ENCODE results near the gene ZFP36L1.

DNA sequence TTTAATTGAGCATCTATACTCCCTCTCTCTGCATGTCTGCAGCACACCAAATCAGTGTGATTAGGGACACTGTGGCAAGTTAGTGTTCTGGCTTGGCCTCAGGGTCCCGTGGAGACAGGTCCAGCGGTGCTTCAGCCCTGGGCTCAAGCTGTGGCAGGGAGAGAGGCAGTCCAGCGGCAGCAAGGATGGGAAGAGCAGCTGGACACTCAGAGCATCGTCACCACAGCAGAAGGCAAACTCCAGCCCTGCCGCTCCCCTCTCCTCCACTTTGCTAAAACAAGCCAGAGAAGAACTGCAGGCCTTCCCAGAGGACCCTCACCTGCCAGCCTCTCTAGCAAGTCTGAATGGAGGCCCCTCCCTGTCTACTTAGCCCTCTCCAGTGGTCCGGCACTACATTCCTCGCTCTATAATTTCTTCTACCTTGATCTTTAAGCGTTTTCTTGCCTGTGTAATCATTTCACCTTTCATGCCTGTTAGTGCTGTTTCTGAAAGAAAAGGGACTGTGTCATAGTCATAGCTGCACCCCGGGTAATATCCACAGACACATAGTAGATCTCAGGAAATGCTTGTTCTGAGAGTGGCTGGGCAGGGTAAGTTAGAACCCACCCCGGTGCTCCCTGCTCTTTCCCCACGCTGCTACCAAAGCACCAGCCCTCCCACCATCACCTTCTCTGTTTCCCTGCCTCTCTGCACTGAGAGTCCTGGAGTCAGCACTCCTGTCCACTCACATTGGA, 22.1 kb downstream of the ZFP36L1 start:
- TF ChIP-seq, protein P1, sequence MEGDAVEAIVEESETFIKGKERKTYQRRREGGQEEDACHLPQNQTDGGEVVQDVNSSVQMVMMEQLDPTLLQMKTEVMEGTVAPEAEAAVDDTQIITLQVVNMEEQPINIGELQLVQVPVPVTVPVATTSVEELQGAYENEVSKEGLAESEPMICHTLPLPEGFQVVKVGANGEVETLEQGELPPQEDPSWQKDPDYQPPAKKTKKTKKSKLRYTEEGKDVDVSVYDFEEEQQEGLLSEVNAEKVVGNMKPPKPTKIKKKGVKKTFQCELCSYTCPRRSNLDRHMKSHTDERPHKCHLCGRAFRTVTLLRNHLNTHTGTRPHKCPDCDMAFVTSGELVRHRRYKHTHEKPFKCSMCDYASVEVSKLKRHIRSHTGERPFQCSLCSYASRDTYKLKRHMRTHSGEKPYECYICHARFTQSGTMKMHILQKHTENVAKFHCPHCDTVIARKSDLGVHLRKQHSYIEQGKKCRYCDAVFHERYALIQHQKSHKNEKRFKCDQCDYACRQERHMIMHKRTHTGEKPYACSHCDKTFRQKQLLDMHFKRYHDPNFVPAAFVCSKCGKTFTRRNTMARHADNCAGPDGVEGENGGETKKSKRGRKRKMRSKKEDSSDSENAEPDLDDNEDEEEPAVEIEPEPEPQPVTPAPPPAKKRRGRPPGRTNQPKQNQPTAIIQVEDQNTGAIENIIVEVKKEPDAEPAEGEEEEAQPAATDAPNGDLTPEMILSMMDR (IDR thresholded peaks at IDR 0.05 in 8 of 11, conservative IDR thresholded peaks at IDR 0.05 in 3 of 11), result no peak
- no peak for TF ChIP-seq POLR2A (IDR thresholded peaks at IDR 0.05)

All from spleen (tissue), 7 donors.